B cell (primary cell): ENCODE measurements around the gene LAMP5. TPM values are rescaled to one million over a fixed set of nuclear protein-coding genes. Genes with fewer than 3 reads are reported as not detected.

ENCODE experiments used
- ATAC-seq: fragments of 200-7000 bp; cut with Tn5 transposase; one replicate; pipeline ENCODE4 v1.10.0; 2021; ENCODE audit warnings: low read depth, mild to moderate bottlenecking, moderate number of reproducible peaks, moderate library complexity
- CTCF ChIA-PET: fragments of 350-600 bp; sonication (Branson Sonifier 250); formaldehyde crosslinking; loops from one replicate; lab custom pipeline; 2021; ENCODE audit warnings: antibody characterized with exemption, inconsistent platforms; lab: Charles Lee
- POLR2A ChIA-PET: fragments of 350-600 bp; sonication (Branson Sonifier 250); formaldehyde crosslinking; loops from one replicate; lab custom pipeline; 2021; ENCODE audit warnings: antibody characterized with exemption; lab: Charles Lee
- DNase-seq: peaks from one replicate; pipeline ENCODE4 v3.0.0; 2013
- H2AFZ ChIP-seq: 2 replicates; pipeline ENCODE4 v1.6.1; 2012; ENCODE audit warnings: mild to moderate bottlenecking, low read depth, low read length; ENCODE audit not compliant: insufficient read depth, poor library complexity, severe bottlenecking
- H3K27ac ChIP-seq, 2 donors: 1 replicate in 1 of 2; 2 replicates in 1 of 2; pipeline ENCODE4 v1.5.1; 2012 to 2013; ENCODE audit warnings: low read length in 2 of 2, mild to moderate bottlenecking in 2 of 2, moderate library complexity in 1 of 2
- H3K27me3 ChIP-seq, 4 experiments: fragments of 200-600 bp in 1 of 4; sonication (generic) in 1 of 4; replicated peaks in 1 of 4; 1 replicate in 2 of 4; 2 replicates in 2 of 4; pipeline versions ENCODE4 v1.6.1 to v1.7.0; 2013 to 2016; ENCODE audit warnings: low read length in 3 of 4, mild to moderate bottlenecking in 2 of 4, mixed read lengths in 1 of 4, moderate library complexity in 1 of 4; ENCODE audit not compliant: insufficient read depth in 4 of 4, control insufficient read depth in 3 of 4; ENCODE audit errors: control extremely low read depth in 1 of 4
- H3K36me3 ChIP-seq, 2 experiments: replicated peaks in 1 of 2; 1 replicate in 1 of 2; 2 replicates in 1 of 2; pipeline versions ENCODE4 v1.6.1 to v1.7.1; 2013; ENCODE audit warnings: low read length in 1 of 2; ENCODE audit not compliant: insufficient read depth in 2 of 2, control insufficient read depth in 1 of 2; ENCODE audit errors: control extremely low read depth in 1 of 2, extremely low read depth in 1 of 2
- H3K4me1 ChIP-seq, 2 donors: fragments of 200-600 bp in 1 of 2; sonication (generic) in 1 of 2; 1 replicate in 1 of 2; 2 replicates in 1 of 2; pipeline versions ENCODE4 v1.5.1 to v1.6.1; 2013 to 2017; ENCODE audit warnings: low read length in 2 of 2; ENCODE audit not compliant: control insufficient read depth in 2 of 2, insufficient read depth in 2 of 2
- H3K4me2 ChIP-seq: replicated peaks from 2 replicates; pipeline ENCODE3; 2012; ENCODE audit warnings: mild to moderate bottlenecking, low read depth, low read length; ENCODE audit not compliant: poor library complexity, severe bottlenecking
- H3K4me3 ChIP-seq, 5 experiments: fragments of 200-600 bp in 1 of 5; sonication (generic) in 1 of 5; 1 replicate in 3 of 5; 2 replicates in 2 of 5; pipeline versions ENCODE4 v1.5.1 to v1.7.0; 2011 to 2016; ENCODE audit warnings: low read length in 4 of 5, mild to moderate bottlenecking in 4 of 5, low read depth in 2 of 5, control low read depth in 1 of 5, moderate library complexity in 1 of 5; ENCODE audit not compliant: insufficient read depth in 1 of 5; ENCODE audit errors: control extremely low read depth in 1 of 5, extremely low read depth in 1 of 5
- H3K79me2 ChIP-seq: fragments of 200-600 bp; sonication (generic); one replicate; pipeline ENCODE4 v1.6.0; 2016; ENCODE audit warnings: low read length; ENCODE audit not compliant: control insufficient read depth, insufficient read depth
- H3K9ac ChIP-seq: fragments of 200-600 bp; sonication (generic); 2 replicates; pipeline ENCODE4 v1.6.1; 2017; ENCODE audit warnings: mild to moderate bottlenecking, low read length, moderate library complexity
- H3K9me3 ChIP-seq, 3 donors: one replicate each; pipeline versions ENCODE4 v1.6.1 to v1.7.1; 2013; ENCODE audit warnings: low read length in 2 of 3; ENCODE audit not compliant: control insufficient read depth in 2 of 3, insufficient read depth in 1 of 3; ENCODE audit errors: control extremely low read depth in 1 of 3
- H4K20me1 ChIP-seq: 2 replicates; pipeline ENCODE4 v1.6.0; 2012; ENCODE audit warnings: mild to moderate bottlenecking, low read length; ENCODE audit not compliant: insufficient read depth, control insufficient read depth, poor library complexity, severe bottlenecking
- H3K27ac Mint-ChIP-seq: one replicate; pipeline ENCODE4 v1.8.0; 2021; ENCODE audit warnings: mixed read lengths
- H3K27me3 Mint-ChIP-seq: one replicate; pipeline ENCODE4 v1.8.0; 2021; ENCODE audit warnings: mixed read lengths
- H3K4me1 Mint-ChIP-seq: one replicate; pipeline ENCODE4 v1.8.0; 2021; ENCODE audit warnings: mixed read lengths
- H3K4me3 Mint-ChIP-seq: one replicate; pipeline ENCODE4 v1.8.0; 2021; ENCODE audit warnings: mixed read lengths
- H3K9me3 Mint-ChIP-seq: one replicate; pipeline ENCODE4 v1.8.0; 2022; ENCODE audit warnings: mixed read lengths; ENCODE audit not compliant: insufficient read depth
- CTCF ChIP-seq: fragments of 200-600 bp; IDR thresholded peaks from one replicate; pipeline ENCODE4 v1.8.0; 2022; ENCODE audit warnings: antibody characterized with exemption, mild to moderate bottlenecking
- EZH2 ChIP-seq: IDR thresholded peaks from 2 replicates; pipeline ENCODE4 v1.6.1; 2012; ENCODE audit warnings: borderline replicate concordance, low read depth, mild to moderate bottlenecking, moderate library complexity, low read length; ENCODE audit not compliant: insufficient read depth, poor library complexity, severe bottlenecking
- WGBS: methylation state at CpG from one replicate; pipeline ENCODE4 v1.1.5; 2013; ENCODE audit warnings: missing lambda C conversion rate; ENCODE audit not compliant: insufficient coverage; 5-methylcytosine and 5-hydroxymethylcytosine counted together
- intact Hi-C: fragments of 100-400 bp; cut with micrococcal nuclease; formaldehyde crosslinking; loops from one replicate; pipeline ENCODE4 v1.10.0; 2022
- polyA plus RNA-seq: library from polyadenylated mRNA; depleted of rRNA; stranded (reverse); fragments of >200 nt; gene quantifications from 2 replicates; pipeline ENCODE4 v1.2.3, GENCODE V29; 2012
- total RNA-seq, 2 donors: library from RNA; stranded (reverse); fragments of 120-200 nt in 1 of 2; gene quantifications; 1 replicate in 1 of 2; 2 replicates in 1 of 2; pipeline versions ENCODE4 v1.2.3 to v1.2.4, GENCODE V29; 2013 to 2022

Gene LAMP5
- total and polyA plus RNA-seq, 2 donors (not counting 1 experiment from before 2014, with no cell fraction given): 0.17 to 1.3 TPM

GRCh38 chr20:9474835-9475415, 39.5 kb upstream of the LAMP5 start:
- Histone ChIP-seq H3K79me2 (no peaks in the 10 kb centered on the region), H3K4me1 (no peaks in the 10 kb centered on the region), H3K4me2 (no peak overlapping the region), H3K27ac (no peak overlapping the region), H3K27me3 (no peaks in the 10 kb centered on the region), H3K9ac (no peak overlapping the region), H4K20me1 (no peaks in the 10 kb centered on the region), H3K9me3 (no peaks in the 10 kb centered on the region), H3K36me3 (no peaks in the 10 kb centered on the region), H3K4me3 (no peak overlapping the region), H2AFZ (no peak overlapping the region)
- WGBS: no CpG with 5 or more reads among the region's 2 CpGs
- CTCF ChIA-PET: no interaction called here
- POLR2A ChIA-PET: no interaction called here
- no peak for TF ChIP-seq CTCF
- TF ChIP-seq EZH2: no peak
- intact Hi-C loops: no loop called here
- Mint-ChIP-seq H3K4me3 (no peak overlapping the region), H3K27ac (no peak overlapping the region), H3K4me1 (no peaks in the 10 kb centered on the region), H3K9me3 (no peaks in the 10 kb centered on the region), H3K27me3 (no peaks in the 10 kb centered on the region)
- DNase-seq (no peak), ATAC-seq (no peak)

- Mint-ChIP-seq H3K27me3 (no peaks in the 10 kb centered on the region), H3K27ac (no peak overlapping the region), H3K4me3 (no peak overlapping the region), H3K9me3 (no peaks in the 10 kb centered on the region), H3K4me1 (no peaks in the 10 kb centered on the region)
- Histone ChIP-seq H3K9ac (no peak overlapping the region), H2AFZ (no peak overlapping the region), H3K27ac (no peak overlapping the region), H3K4me2 (no peak overlapping the region), H3K79me2 (no peaks in the 10 kb centered on the region), H3K27me3 (no peaks in the 10 kb centered on the region), H4K20me1 (no peaks in the 10 kb centered on the region), H3K9me3 (no peaks in the 10 kb centered on the region), H3K4me1 (no peaks in the 10 kb centered on the region), H3K36me3 (no peaks in the 10 kb centered on the region), H3K4me3 (no peak overlapping the region)
- intact Hi-C loops: no loop called here
- no peak for DNase-seq
- no peak for ATAC-seq
- POLR2A ChIA-PET: no interaction called here
- TF ChIP-seq EZH2 (no peak), CTCF (no peak)
- CTCF ChIA-PET: no interaction called here
These were observed 38.9 kb upstream of the LAMP5 start for GRCh38 chr20:9475456-9475855.
